Stimulated activated naive B cell treated with anti-CD40 and anti-IgM and Interleukin-4, amounts not matched to agents 10 μg/mL and 1 μg/mL and 100 μg/mL, for 72 hours (primary cell): ENCODE data around the gene ACP1.

ENCODE experiments used
- ATAC-seq, 2 donors: fragments of 150-1000 bp; cut with Tn5 transposase; replicated peaks; 2 replicates each; pipeline ENCODE4 v1.10.0; 2021; ENCODE audit warnings: moderate library complexity in 1 of 2
- DNase-seq: peaks from one replicate; pipeline ENCODE4 v3.0.0; 2021
- H3K27ac Mint-ChIP-seq: one replicate; pipeline ENCODE4 v1.8.0; 2022; ENCODE audit warnings: mild to moderate bottlenecking, mixed read lengths
- H3K27me3 Mint-ChIP-seq, 2 donors: one replicate each; pipeline ENCODE4 v1.8.0; 2022; ENCODE audit warnings: mixed read lengths in 2 of 2
- H3K36me3 Mint-ChIP-seq, 2 donors: one replicate each; pipeline ENCODE4 v1.8.0; 2022; ENCODE audit warnings: mixed read lengths in 2 of 2, mild to moderate bottlenecking in 1 of 2
- H3K4me1 Mint-ChIP-seq, 2 donors: one replicate each; pipeline ENCODE4 v1.8.0; 2022; ENCODE audit warnings: mixed read lengths in 2 of 2, mild to moderate bottlenecking in 1 of 2
- H3K4me3 Mint-ChIP-seq, 2 donors: one replicate each; pipeline ENCODE4 v1.8.0; 2022; ENCODE audit warnings: mild to moderate bottlenecking in 2 of 2, mixed read lengths in 2 of 2, moderate library complexity in 1 of 2
- H3K9me3 Mint-ChIP-seq, 2 donors: one replicate each; pipeline ENCODE4 v1.8.0; 2022; ENCODE audit warnings: mixed read lengths in 2 of 2, mild to moderate bottlenecking in 1 of 2

ACP1 gene

GRCh38 chr2:244547-244946 is 20.2 kb upstream of the ACP1 start:
- Mint-ChIP-seq H3K36me3 (peaks cover 50 to 71% of the 10 kb centered on the region in 2 donors), H3K27me3 (no peaks in the 10 kb centered on the region), H3K9me3 (peaks cover 0 to 3% of the 10 kb centered on the region in 2 donors), H3K4me3 (no peak overlapping the region), H3K27ac (no peak overlapping the region), H3K4me1 (peaks cover 2 to 5% of the 10 kb centered on the region in 2 donors)
- DNase-seq (no peak), ATAC-seq (no peak)

- ATAC-seq (peak in 1 of 2 donors; percentile 61), DNase-seq (peak; percentile 6)
- Mint-ChIP-seq H3K9me3 (peaks cover 0 to 3% of the 10 kb centered on the region in 2 donors), H3K36me3 (peaks cover 37 to 55% of the 10 kb centered on the region in 2 donors), H3K4me1 (peaks cover 2 to 5% of the 10 kb centered on the region in 2 donors), H3K27ac (no peak overlapping the region), H3K4me3 (no peak overlapping the region), H3K27me3 (no peaks in the 10 kb centered on the region)
Measured at GRCh38 chr2:246489-247144, 18.1 kb upstream of the ACP1 start.

DNA sequence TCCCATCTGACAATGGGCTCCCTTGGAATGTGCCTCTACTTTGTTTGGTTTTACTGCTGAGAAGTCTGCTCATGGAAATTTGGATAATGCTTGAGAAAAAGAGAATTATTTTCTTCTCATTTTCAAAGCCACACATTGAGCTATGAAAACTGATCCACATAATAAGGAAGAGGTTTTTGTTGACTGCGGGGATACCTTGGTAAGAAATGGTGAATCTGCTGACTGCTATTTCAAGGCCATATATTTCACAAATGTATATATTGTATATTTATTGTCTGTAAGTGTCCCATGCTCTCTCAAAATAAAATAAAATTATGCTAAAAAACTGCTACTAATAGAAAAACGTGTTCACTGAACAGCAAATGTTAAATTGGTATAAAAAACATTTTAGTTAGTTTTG is 16.0 kb upstream of the ACP1 start:
- Mint-ChIP-seq H3K4me3 (no peak overlapping the region), H3K27me3 (no peaks in the 10 kb centered on the region), H3K27ac (no peak overlapping the region), H3K9me3 (no peaks in the 10 kb centered on the region), H3K36me3 (peaks cover 28 to 40% of the 10 kb centered on the region in 2 donors), H3K4me1 (peaks cover 2 to 5% of the 10 kb centered on the region in 2 donors)
- DNase-seq (no peak), ATAC-seq (no peak)

GRCh38 chr2:249538-250042 is 15.2 kb upstream of the ACP1 start:
- no peak for ATAC-seq
- H3K4me3 Mint-ChIP-seq = no peak overlapping the region
- H3K9me3 Mint-ChIP-seq = no peaks in the 10 kb centered on the region
- peaks cover 22 to 31% of the 10 kb centered on the region in 2 donors for H3K36me3 Mint-ChIP-seq
- peaks cover 2 to 5% of the 10 kb centered on the region in 2 donors for H3K4me1 Mint-ChIP-seq
- H3K27me3 Mint-ChIP-seq = no peaks in the 10 kb centered on the region
- H3K27ac Mint-ChIP-seq = no peak overlapping the region
- DNase-seq = no peak

GRCh38 chr2:252001-252602 is 12.6 kb upstream of the ACP1 start:
- H3K4me3 Mint-ChIP-seq = no peak overlapping the region
- ATAC-seq (no peak), DNase-seq (no peak)
- H3K36me3 Mint-ChIP-seq = peaks cover 13 to 19% of the 10 kb centered on the region in 2 donors
- no peaks in the 10 kb centered on the region for H3K9me3 Mint-ChIP-seq
- H3K4me1 Mint-ChIP-seq = no peaks in the 10 kb centered on the region
- H3K27me3 Mint-ChIP-seq = no peaks in the 10 kb centered on the region
- H3K27ac Mint-ChIP-seq = no peak overlapping the region

- ATAC-seq (no peak), DNase-seq (no peak)
- Mint-ChIP-seq H3K27ac (no peak overlapping the region), H3K27me3 (no peaks in the 10 kb centered on the region), H3K4me1 (no peaks in the 10 kb centered on the region), H3K9me3 (peaks cover 2 to 6% of the 10 kb centered on the region in 2 donors), H3K4me3 (no peak overlapping the region), H3K36me3 (peaks cover 12 to 16% of the 10 kb centered on the region in 2 donors)
Measured at GRCh38 chr2:253202-253638, 11.5 kb upstream of the ACP1 start.

DNA sequence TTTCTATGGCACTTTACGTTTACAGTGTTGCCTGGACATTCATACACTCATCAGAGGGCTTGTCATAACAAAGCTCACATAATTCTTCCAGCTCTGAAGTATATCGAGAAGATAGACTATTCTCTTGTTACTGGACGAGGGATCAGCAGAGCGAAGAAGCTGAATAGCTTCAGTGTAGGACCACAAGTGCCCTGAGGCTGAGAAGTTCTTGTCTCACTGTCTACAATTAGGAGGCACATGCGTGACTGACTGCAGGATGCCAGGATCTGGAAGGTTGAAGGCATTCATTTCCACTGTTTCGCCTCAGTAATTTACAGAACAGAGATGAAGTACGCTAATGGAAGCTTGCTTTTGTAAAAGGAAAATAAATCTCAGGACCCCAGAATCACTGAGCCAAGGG is 10.5 kb upstream of the ACP1 start:
- no peaks in the 10 kb centered on the region for H3K27me3 Mint-ChIP-seq
- H3K4me1 Mint-ChIP-seq = no peaks in the 10 kb centered on the region
- ATAC-seq (no peak), DNase-seq (no peak)
- peaks cover 13 to 22% of the 10 kb centered on the region in 2 donors for H3K36me3 Mint-ChIP-seq
- peaks cover 4 to 8% of the 10 kb centered on the region in 2 donors for H3K9me3 Mint-ChIP-seq
- H3K4me3 Mint-ChIP-seq = no peak overlapping the region
- no peak overlapping the region for H3K27ac Mint-ChIP-seq

DNA sequence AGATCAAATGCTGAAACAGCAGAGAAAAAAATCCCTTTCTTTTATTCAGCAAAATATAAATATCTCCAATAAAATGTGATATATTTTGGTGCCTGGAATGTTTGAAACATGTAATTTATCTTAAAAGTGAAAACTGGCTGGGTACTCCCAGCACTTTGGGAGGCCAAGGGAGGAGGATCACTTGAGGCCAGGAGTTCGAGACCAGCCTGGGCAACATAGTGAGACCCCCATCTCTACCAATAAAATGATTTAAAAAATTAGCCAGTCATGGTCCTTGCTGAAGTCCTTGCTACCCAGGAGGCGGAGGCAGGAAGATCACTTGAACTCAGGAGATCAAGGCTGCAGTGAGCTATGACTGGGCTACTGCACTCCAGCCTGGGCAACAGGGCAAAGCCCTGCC is 9.6 kb upstream of the ACP1 start:
- H3K9me3 Mint-ChIP-seq = peaks cover 4 to 8% of the 10 kb centered on the region in 2 donors
- ATAC-seq = no peak
- no peak for DNase-seq
- no peaks in the 10 kb centered on the region for H3K4me1 Mint-ChIP-seq
- H3K4me3 Mint-ChIP-seq = no peak overlapping the region
- H3K27ac Mint-ChIP-seq = no peak overlapping the region
- peaks cover 9 to 16% of the 10 kb centered on the region in 2 donors for H3K36me3 Mint-ChIP-seq
- H3K27me3 Mint-ChIP-seq = no peaks in the 10 kb centered on the region

GRCh38 chr2:256094-256493 is 8.7 kb upstream of the ACP1 start:
- no peak overlapping the region for H3K4me3 Mint-ChIP-seq
- no peaks in the 10 kb centered on the region for H3K4me1 Mint-ChIP-seq
- H3K27ac Mint-ChIP-seq = no peak overlapping the region
- ATAC-seq = no peak
- peaks cover 4 to 8% of the 10 kb centered on the region in 2 donors for H3K9me3 Mint-ChIP-seq
- H3K27me3 Mint-ChIP-seq = no peaks in the 10 kb centered on the region
- H3K36me3 Mint-ChIP-seq = peaks cover 9 to 16% of the 10 kb centered on the region in 2 donors
- DNase-seq = no peak

DNA sequence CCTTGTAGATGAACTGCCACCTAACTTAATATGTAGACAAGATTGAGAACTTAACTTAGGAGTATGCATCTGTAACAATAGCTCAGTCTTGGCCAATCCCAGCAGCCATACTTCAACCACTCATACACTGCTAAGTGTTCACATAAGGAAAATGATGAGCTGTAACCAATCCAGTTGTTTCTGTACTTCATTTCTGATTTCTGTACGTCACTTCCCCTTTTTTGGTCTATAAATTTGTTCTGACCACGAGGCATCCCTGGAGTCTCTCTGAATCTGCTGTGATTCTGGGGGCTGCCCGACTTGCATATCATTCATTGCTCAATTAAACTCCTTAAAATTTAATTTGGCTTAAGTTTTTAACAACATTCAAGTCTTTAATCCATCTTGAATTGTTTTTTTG is 7.3 kb upstream of the ACP1 start:
- Mint-ChIP-seq H3K27me3 (no peaks in the 10 kb centered on the region), H3K27ac (no peak overlapping the region), H3K4me3 (no peak overlapping the region), H3K36me3 (peaks cover 3 to 11% of the 10 kb centered on the region in 2 donors), H3K4me1 (no peaks in the 10 kb centered on the region), H3K9me3 (peaks cover 4 to 8% of the 10 kb centered on the region in 2 donors)
- peak; percentile 34 to 38 for ATAC-seq
- no peak for DNase-seq

GRCh38 chr2:257842-258241 is 6.9 kb upstream of the ACP1 start:
- no peak overlapping the region for H3K27ac Mint-ChIP-seq
- H3K4me3 Mint-ChIP-seq = no peak overlapping the region
- DNase-seq = no peak
- no peak for ATAC-seq
- no peaks in the 10 kb centered on the region for H3K27me3 Mint-ChIP-seq
- peaks cover 3 to 11% of the 10 kb centered on the region in 2 donors for H3K36me3 Mint-ChIP-seq
- H3K9me3 Mint-ChIP-seq = peaks cover 4 to 8% of the 10 kb centered on the region in 2 donors
- H3K4me1 Mint-ChIP-seq = no peaks in the 10 kb centered on the region

DNA sequence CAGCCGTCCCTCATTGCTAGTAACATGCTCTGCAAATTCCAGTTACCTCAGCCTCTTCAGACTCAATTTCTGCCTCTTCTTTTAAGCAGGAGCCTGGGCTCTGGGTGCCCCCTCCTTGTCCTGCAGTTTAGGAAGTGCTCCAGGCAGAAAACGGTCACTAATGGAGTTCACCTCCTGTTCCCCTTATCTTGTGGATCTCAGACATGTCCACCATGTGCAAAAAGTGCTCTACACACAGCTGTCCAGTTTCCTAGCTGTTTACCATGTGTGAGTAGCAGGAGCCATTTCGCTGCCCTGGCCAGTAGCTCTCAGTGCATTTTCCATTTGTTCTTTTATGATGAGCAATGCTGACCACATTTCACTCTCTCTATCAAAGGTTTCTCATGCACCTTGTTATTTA is 5.8 kb upstream of the ACP1 start:
- Mint-ChIP-seq H3K9me3 (peaks cover 4 to 8% of the 10 kb centered on the region in 2 donors), H3K27me3 (no peaks in the 10 kb centered on the region), H3K4me1 (peaks cover 0 to 2% of the 10 kb centered on the region in 2 donors), H3K27ac (no peak overlapping the region), H3K4me3 (no peak overlapping the region), H3K36me3 (peaks cover 3 to 11% of the 10 kb centered on the region in 2 donors)
- ATAC-seq = no peak
- no peak for DNase-seq

DNA sequence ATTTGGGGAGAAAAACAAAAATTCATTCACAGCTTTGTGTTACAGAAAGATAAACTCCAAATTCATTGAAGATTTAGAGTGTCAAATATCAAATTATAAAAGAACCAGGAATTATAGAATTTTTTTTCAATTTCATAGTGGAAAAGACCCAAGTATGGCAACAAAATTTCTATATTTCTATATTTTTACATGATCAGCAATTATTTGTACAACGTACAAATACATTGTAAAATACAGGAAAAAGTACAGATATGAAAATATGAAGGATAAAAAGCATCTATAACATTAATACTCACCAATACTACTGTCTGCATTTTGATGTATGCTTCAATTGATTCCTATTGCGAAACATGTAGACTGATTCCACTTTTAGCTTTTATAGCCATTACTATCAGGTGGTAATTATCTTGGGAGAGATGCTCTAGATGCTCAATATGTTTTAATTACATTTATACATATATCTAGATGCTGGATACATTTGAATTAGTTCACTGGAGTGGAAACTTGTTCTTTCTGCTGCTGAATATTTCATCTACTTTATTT is 4.9 kb upstream of the ACP1 start:
- no peak overlapping the region for H3K4me3 Mint-ChIP-seq
- no peak overlapping the region for H3K27ac Mint-ChIP-seq
- ATAC-seq (no peak), DNase-seq (no peak)
- no peaks in the 10 kb centered on the region for H3K27me3 Mint-ChIP-seq
- peaks cover 4 to 8% of the 10 kb centered on the region in 2 donors for H3K9me3 Mint-ChIP-seq
- H3K36me3 Mint-ChIP-seq = peaks cover 3 to 15% of the 10 kb centered on the region in 2 donors
- peaks cover 0 to 5% of the 10 kb centered on the region in 2 donors for H3K4me1 Mint-ChIP-seq

DNA sequence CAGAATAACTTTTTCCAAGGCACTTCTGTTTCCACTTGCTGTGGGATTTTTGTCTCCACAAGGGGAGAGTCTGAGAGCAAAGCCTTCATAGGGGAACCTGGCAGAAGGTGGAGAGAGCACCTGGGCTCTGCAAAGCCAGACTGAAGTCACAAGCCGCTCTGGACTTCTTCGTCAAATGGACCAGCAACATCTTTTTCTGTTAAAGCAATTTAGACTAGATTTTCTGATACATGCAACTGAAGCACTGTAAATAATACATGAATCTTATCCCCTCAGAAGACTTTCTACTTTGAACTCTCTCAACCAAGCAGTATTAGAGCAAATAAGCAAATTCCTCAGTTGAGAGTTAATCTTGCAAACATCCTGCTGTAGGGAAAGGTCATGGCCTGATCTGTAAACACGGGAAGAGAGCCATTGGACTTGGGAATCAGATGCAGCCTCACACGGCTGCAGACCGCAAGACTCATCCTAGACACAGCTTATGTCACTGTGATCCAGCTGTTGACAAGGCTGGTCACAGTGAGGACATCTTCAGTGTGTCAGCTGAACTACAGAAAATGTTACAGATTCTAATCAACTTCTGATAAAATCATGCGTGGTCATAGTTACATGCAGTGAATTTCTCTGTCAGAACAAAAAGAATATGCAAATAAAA is 4.1 kb upstream of the ACP1 start:
- ATAC-seq = no peak
- peaks cover 4 to 8% of the 10 kb centered on the region in 2 donors for H3K9me3 Mint-ChIP-seq
- no peak overlapping the region for H3K27ac Mint-ChIP-seq

More for the DNA sequence above, 4.1 kb upstream of the ACP1 start:
- DNase-seq = no peak
- Mint-ChIP-seq H3K27me3 (no peaks in the 10 kb centered on the region), H3K4me3 (no peak overlapping the region), H3K36me3 (peaks cover 3 to 15% of the 10 kb centered on the region in 2 donors), H3K4me1 (peaks cover 0 to 5% of the 10 kb centered on the region in 2 donors)
